WTC11 (cell line): Measurements from ENCODE around the gene ZNF717.

Experiments used
- CTCF ChIP-seq: fragments of 200-600 bp; IDR thresholded peaks from 2 replicates; pipeline ENCODE4 v1.8.0; 2022; ENCODE audit warnings: antibody characterized with exemption
- GABPB1 ChIP-seq: sonication (generic); formaldehyde crosslinking; IDR thresholded peaks from 2 replicates; pipeline ENCODE4 v1.8.1; 2023; ENCODE audit warnings: mild to moderate bottlenecking, missing genetic modification reagents
- TF ChIP-seq, protein P1 (sequence below): sonication (generic); formaldehyde crosslinking; IDR thresholded peaks from 2 replicates; pipeline ENCODE4 v1.8.1; 2022; ENCODE audit warnings: low read depth, missing genetic modification reagents, borderline replicate concordance
- TF ChIP-seq, protein P2 (sequence below): sonication (generic); formaldehyde crosslinking; IDR thresholded peaks from 2 replicates; pipeline ENCODE4 v1.8.1; 2022; ENCODE audit warnings: low read depth, mild to moderate bottlenecking, moderate library complexity, missing genetic modification reagents, borderline replicate concordance
- TF ChIP-seq, protein P3 (sequence below): sonication (generic); formaldehyde crosslinking; conservative IDR thresholded peaks from 2 replicates; pipeline ENCODE4 v1.8.1; 2022; ENCODE audit warnings: mild to moderate bottlenecking, missing genetic modification reagents
- TF ChIP-seq, protein P4 (sequence below): sonication (generic); formaldehyde crosslinking; IDR thresholded peaks from 2 replicates; pipeline ENCODE4 v1.8.1; 2023; ENCODE audit warnings: mild to moderate bottlenecking, moderate library complexity, missing genetic modification reagents
- TF ChIP-seq, protein P5 (sequence below): sonication (generic); formaldehyde crosslinking; IDR thresholded peaks from 2 replicates; pipeline ENCODE4 v1.8.0; 2022; ENCODE audit warnings: mild to moderate bottlenecking, missing genetic modification reagents

DNA sequence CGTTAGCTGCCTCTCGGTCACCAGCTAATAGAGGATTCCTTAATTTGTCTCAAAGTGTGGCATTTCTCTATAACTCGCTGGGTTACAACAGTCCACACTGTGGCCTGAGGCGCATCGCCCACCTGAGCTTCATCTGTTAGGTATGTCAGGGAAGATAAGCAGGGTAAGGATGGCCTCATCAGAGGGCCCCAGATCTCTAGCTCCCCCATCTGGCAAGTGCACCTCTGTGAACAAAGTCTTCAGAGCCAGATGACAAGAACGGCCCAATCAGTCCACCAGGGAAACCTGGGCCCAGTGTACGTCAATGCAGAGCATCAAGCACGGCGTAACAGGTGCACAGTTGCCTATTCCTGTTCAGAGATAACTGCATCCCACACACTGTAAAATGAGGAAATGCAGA, 98.0 kb downstream of the ZNF717 start:
- TF ChIP-seq, protein P1, sequence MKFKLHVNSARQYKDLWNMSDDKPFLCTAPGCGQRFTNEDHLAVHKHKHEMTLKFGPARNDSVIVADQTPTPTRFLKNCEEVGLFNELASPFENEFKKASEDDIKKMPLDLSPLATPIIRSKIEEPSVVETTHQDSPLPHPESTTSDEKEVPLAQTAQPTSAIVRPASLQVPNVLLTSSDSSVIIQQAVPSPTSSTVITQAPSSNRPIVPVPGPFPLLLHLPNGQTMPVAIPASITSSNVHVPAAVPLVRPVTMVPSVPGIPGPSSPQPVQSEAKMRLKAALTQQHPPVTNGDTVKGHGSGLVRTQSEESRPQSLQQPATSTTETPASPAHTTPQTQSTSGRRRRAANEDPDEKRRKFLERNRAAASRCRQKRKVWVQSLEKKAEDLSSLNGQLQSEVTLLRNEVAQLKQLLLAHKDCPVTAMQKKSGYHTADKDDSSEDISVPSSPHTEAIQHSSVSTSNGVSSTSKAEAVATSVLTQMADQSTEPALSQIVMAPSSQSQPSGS (CRISPR knock-in tag): no peak
- TF ChIP-seq, protein P2, sequence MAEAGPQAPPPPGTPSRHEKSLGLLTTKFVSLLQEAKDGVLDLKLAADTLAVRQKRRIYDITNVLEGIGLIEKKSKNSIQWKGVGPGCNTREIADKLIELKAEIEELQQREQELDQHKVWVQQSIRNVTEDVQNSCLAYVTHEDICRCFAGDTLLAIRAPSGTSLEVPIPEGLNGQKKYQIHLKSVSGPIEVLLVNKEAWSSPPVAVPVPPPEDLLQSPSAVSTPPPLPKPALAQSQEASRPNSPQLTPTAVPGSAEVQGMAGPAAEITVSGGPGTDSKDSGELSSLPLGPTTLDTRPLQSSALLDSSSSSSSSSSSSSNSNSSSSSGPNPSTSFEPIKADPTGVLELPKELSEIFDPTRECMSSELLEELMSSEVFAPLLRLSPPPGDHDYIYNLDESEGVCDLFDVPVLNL: no peak
- TF ChIP-seq, protein P3, sequence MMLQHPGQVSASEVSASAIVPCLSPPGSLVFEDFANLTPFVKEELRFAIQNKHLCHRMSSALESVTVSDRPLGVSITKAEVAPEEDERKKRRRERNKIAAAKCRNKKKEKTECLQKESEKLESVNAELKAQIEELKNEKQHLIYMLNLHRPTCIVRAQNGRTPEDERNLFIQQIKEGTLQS (CRISPR knock-in tag): no peak
- TF ChIP-seq, protein P4, sequence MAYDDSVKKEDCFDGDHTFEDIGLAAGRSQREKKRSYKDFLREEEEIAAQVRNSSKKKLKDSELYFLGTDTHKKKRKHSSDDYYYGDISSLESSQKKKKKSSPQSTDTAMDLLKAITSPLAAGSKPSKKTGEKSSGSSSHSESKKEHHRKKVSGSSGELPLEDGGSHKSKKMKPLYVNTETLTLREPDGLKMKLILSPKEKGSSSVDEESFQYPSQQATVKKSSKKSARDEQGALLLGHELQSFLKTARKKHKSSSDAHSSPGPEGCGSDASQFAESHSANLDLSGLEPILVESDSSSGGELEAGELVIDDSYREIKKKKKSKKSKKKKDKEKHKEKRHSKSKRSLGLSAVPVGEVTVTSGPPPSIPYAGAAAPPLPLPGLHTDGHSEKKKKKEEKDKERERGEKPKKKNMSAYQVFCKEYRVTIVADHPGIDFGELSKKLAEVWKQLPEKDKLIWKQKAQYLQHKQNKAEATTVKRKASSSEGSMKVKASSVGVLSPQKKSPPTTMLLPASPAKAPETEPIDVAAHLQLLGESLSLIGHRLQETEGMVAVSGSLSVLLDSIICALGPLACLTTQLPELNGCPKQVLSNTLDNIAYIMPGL: no peak
- TF ChIP-seq, protein P5, sequence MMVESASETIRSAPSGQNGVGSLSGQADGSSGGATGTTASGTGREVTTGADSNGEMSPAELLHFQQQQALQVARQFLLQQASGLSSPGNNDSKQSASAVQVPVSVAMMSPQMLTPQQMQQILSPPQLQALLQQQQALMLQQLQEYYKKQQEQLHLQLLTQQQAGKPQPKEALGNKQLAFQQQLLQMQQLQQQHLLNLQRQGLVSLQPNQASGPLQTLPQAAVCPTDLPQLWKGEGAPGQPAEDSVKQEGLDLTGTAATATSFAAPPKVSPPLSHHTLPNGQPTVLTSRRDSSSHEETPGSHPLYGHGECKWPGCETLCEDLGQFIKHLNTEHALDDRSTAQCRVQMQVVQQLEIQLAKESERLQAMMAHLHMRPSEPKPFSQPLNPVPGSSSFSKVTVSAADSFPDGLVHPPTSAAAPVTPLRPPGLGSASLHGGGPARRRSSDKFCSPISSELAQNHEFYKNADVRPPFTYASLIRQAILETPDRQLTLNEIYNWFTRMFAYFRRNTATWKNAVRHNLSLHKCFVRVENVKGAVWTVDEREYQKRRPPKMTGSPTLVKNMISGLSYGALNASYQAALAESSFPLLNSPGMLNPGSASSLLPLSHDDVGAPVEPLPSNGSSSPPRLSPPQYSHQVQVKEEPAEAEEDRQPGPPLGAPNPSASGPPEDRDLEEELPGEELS (CRISPR knock-in tag): no peak
- TF ChIP-seq GABPB1 (CRISPR knock-in tag): no peak
- no peak for TF ChIP-seq CTCF
